Trophoblast cell (in vitro differentiated cells and primary cell): ENCODE measurements around the gene LPCAT1.

ENCODE experiments used
- DNase-seq, 2 donors: peaks; one replicate each; pipeline ENCODE4 v3.0.0-alpha.2; 2016
- H2AFZ ChIP-seq: 2 replicates; pipeline ENCODE4 v1.6.1; 2013; ENCODE audit warnings: low read length, moderate library complexity, mild to moderate bottlenecking; ENCODE audit not compliant: insufficient read depth, poor library complexity
- H2AK5ac ChIP-seq: 2 replicates; pipeline ENCODE4 v1.6.1; 2013; ENCODE audit warnings: mild to moderate bottlenecking, low read length
- H2BK120ac ChIP-seq: 2 replicates; pipeline ENCODE4 v1.6.1; 2013; ENCODE audit warnings: low read length, mild to moderate bottlenecking, moderate library complexity; ENCODE audit not compliant: insufficient read depth, poor library complexity
- H2BK12ac ChIP-seq: 2 replicates; pipeline ENCODE4 v1.6.1; 2013; ENCODE audit warnings: mild to moderate bottlenecking, low read length, moderate library complexity
- H2BK5ac ChIP-seq: 2 replicates; pipeline ENCODE4 v1.6.1; 2013; ENCODE audit warnings: low read length, low read depth, moderate library complexity, mild to moderate bottlenecking; ENCODE audit not compliant: poor library complexity
- H3K14ac ChIP-seq: 2 replicates; pipeline ENCODE4 v1.6.1; 2013; ENCODE audit warnings: mild to moderate bottlenecking, low read length
- H3K18ac ChIP-seq: 2 replicates; pipeline ENCODE4 v1.6.1; 2013; ENCODE audit warnings: mild to moderate bottlenecking, low read length
- H3K23ac ChIP-seq: 2 replicates; pipeline ENCODE4 v1.6.1; 2013; ENCODE audit warnings: low read length
- H3K27ac ChIP-seq: 2 replicates; pipeline ENCODE4 v1.5.1; 2013; ENCODE audit warnings: low read depth, mild to moderate bottlenecking, inconsistent platforms, low read length, moderate library complexity
- H3K27me3 ChIP-seq: 2 replicates; pipeline ENCODE4 v1.6.1; 2013; ENCODE audit warnings: inconsistent platforms, mild to moderate bottlenecking, low read length, moderate library complexity; ENCODE audit not compliant: insufficient read depth
- H3K36me3 ChIP-seq, 2 experiments: 1 replicate in 1 of 2; 2 replicates in 1 of 2; pipeline ENCODE4 v1.6.1; 2013; ENCODE audit warnings: low read length in 2 of 2, mild to moderate bottlenecking in 2 of 2, moderate library complexity in 1 of 2; ENCODE audit not compliant: insufficient read depth in 2 of 2, control insufficient read depth in 1 of 2
- H3K4ac ChIP-seq: 2 replicates; pipeline ENCODE4 v1.6.1; 2013; ENCODE audit warnings: low read depth, mild to moderate bottlenecking, low read length, moderate library complexity
- H3K4me1 ChIP-seq, 2 experiments: 1 replicate in 1 of 2; 2 replicates in 1 of 2; pipeline ENCODE4 v1.6.1; 2013; ENCODE audit warnings: low read length in 2 of 2, mild to moderate bottlenecking in 2 of 2, moderate library complexity in 1 of 2; ENCODE audit not compliant: insufficient read depth in 2 of 2, control insufficient read depth in 1 of 2
- H3K4me2 ChIP-seq: 2 replicates; pipeline ENCODE4 v1.6.1; 2013; ENCODE audit warnings: inconsistent platforms, mild to moderate bottlenecking, low read length, moderate library complexity
- H3K4me3 ChIP-seq: 2 replicates; pipeline ENCODE4 v1.5.1; 2013; ENCODE audit warnings: mild to moderate bottlenecking, low read depth, low read length, inconsistent platforms
- H3K79me1 ChIP-seq: one replicate; pipeline ENCODE4 v1.6.1; 2013; ENCODE audit warnings: low read length
- H3K79me2 ChIP-seq: 2 replicates; pipeline ENCODE4 v1.6.1; 2013; ENCODE audit warnings: low read length, mild to moderate bottlenecking; ENCODE audit not compliant: control insufficient read depth, insufficient read depth, poor library complexity
- H3K9ac ChIP-seq: 2 replicates; pipeline ENCODE4 v1.6.1; 2013; ENCODE audit warnings: mild to moderate bottlenecking, low read length
- H3K9me3 ChIP-seq: 2 replicates; pipeline ENCODE4 v1.6.1; 2013; ENCODE audit warnings: low read depth, mild to moderate bottlenecking, control low read depth, inconsistent platforms, low read length; ENCODE audit not compliant: insufficient read depth
- H4K12ac ChIP-seq: 2 replicates; pipeline ENCODE4 v1.6.1; 2013; ENCODE audit warnings: low read depth, mild to moderate bottlenecking, low read length, moderate library complexity
- H4K8ac ChIP-seq: 2 replicates; pipeline ENCODE4 v1.6.1; 2013; ENCODE audit warnings: low read depth, mild to moderate bottlenecking, low read length, moderate library complexity
- H4K91ac ChIP-seq: one replicate; pipeline ENCODE4 v1.6.1; 2013; ENCODE audit warnings: low read depth, mild to moderate bottlenecking, low read length, moderate library complexity
- WGBS: extraction: QIAGEN DNeasy Blood & Tissue Kit; methylation state at CpG from one replicate; pipeline ENCODE4 v1.1.7; 2013; ENCODE audit warnings: missing lambda C conversion rate; ENCODE audit not compliant: insufficient read length, insufficient coverage; ENCODE audit errors: extremely low coverage; 5-methylcytosine and 5-hydroxymethylcytosine counted together

The LPCAT1 gene

GRCh38 chr5:1468629-1469527 lies 54.9 kb downstream of the LPCAT1 start:
- no peak overlapping the region for H2AK5ac ChIP-seq
- H3K79me2 ChIP-seq, result no peaks in the 10 kb centered on the region
- no peak overlapping the region for H2BK5ac ChIP-seq
- no peaks in the 10 kb centered on the region for H3K79me1 ChIP-seq
- no peak overlapping the region for H3K9ac ChIP-seq
- no peak overlapping the region for H3K4me2 ChIP-seq
- H4K8ac ChIP-seq, result no peak overlapping the region
- no peak overlapping the region for H2AFZ ChIP-seq
- H2BK120ac ChIP-seq, result no peak overlapping the region
- H3K14ac ChIP-seq, result no peak overlapping the region
- no peak overlapping the region for H3K27ac ChIP-seq
- H3K9me3 ChIP-seq, result peaks cover 18% of the 10 kb centered on the region
- H3K4me3 ChIP-seq, result no peak overlapping the region
- no peak for DNase-seq
- H3K23ac ChIP-seq, result no peak overlapping the region
- H3K27me3 ChIP-seq, result no peaks in the 10 kb centered on the region
- no peaks in the 10 kb centered on the region for H3K4me1 ChIP-seq
- no peak overlapping the region for H4K12ac ChIP-seq
- peaks cover 95 to 96% of the 10 kb centered on the region in 2 experiments for H3K36me3 ChIP-seq
- no peak overlapping the region for H4K91ac ChIP-seq
- H3K18ac ChIP-seq, result no peak overlapping the region
- H2BK12ac ChIP-seq, result no peak overlapping the region
- H3K4ac ChIP-seq, result no peak overlapping the region
- no CpG with 5 or more reads among the region's 28 CpGs for WGBS

- Histone ChIP-seq H3K27me3 (no peaks in the 10 kb centered on the region), H3K14ac (no peak overlapping the region), H2AK5ac (no peak overlapping the region), H2AFZ (no peak overlapping the region), H3K18ac (no peak overlapping the region), H4K91ac (no peak overlapping the region), H3K36me3 (peaks cover 96% of the 10 kb centered on the region in 2 experiments), H4K12ac (no peak overlapping the region), H3K9me3 (peaks cover 18% of the 10 kb centered on the region), H3K4ac (no peak overlapping the region), H4K8ac (no peak overlapping the region), H3K4me2 (no peak overlapping the region), H3K4me1 (no peaks in the 10 kb centered on the region), H3K79me1 (no peaks in the 10 kb centered on the region), H3K23ac (no peak overlapping the region), H3K79me2 (no peaks in the 10 kb centered on the region), H2BK12ac (no peak overlapping the region), H3K4me3 (no peak overlapping the region), H3K9ac (no peak overlapping the region), H3K27ac (no peak overlapping the region), H2BK5ac (no peak overlapping the region), H2BK120ac (no peak overlapping the region)
- no CpG with 5 or more reads among the region's 15 CpGs for WGBS
- no peak for DNase-seq
These were observed 55.5 kb downstream of the LPCAT1 start for GRCh38 chr5:1468247-1468612.

- Histone ChIP-seq H3K18ac (no peak overlapping the region), H4K8ac (no peak overlapping the region), H3K79me1 (no peaks in the 10 kb centered on the region), H3K9ac (no peak overlapping the region), H3K36me3 (peaks cover 95% of the 10 kb centered on the region in 2 experiments), H4K91ac (no peak overlapping the region), H3K14ac (no peak overlapping the region), H3K4ac (no peak overlapping the region), H2BK120ac (no peak overlapping the region), H2AFZ (no peak overlapping the region), H3K4me2 (no peak overlapping the region), H3K79me2 (no peaks in the 10 kb centered on the region), H2AK5ac (no peak overlapping the region), H3K4me3 (no peak overlapping the region), H4K12ac (no peak overlapping the region), H3K27me3 (no peaks in the 10 kb centered on the region), H2BK5ac (no peak overlapping the region), H3K9me3 (peaks cover 17% of the 10 kb centered on the region), H2BK12ac (no peak overlapping the region), H3K27ac (no peak overlapping the region), H3K4me1 (no peaks in the 10 kb centered on the region), H3K23ac (no peak overlapping the region)
- WGBS, result no CpG with 5 or more reads among the region's 51 CpGs
- no peak for DNase-seq
These were observed 56.2 kb downstream of the LPCAT1 start for GRCh38 chr5:1467341-1468246.

GRCh38 chr5:1466631-1467265 lies 57.0 kb downstream of the LPCAT1 start:
- Histone ChIP-seq H3K14ac (no peak overlapping the region), H3K27me3 (no peaks in the 10 kb centered on the region), H2BK12ac (no peak overlapping the region), H3K9me3 (peaks cover 16% of the 10 kb centered on the region), H3K27ac (no peak overlapping the region), H2BK5ac (no peak overlapping the region), H3K36me3 (peaks cover 93% of the 10 kb centered on the region in 2 experiments), H3K4ac (no peak overlapping the region), H2AK5ac (no peak overlapping the region), H4K12ac (no peak overlapping the region), H2AFZ (no peak overlapping the region), H3K18ac (no peak overlapping the region), H3K9ac (no peak overlapping the region), H3K4me1 (no peaks in the 10 kb centered on the region), H2BK120ac (no peak overlapping the region), H3K4me2 (no peak overlapping the region), H4K91ac (no peak overlapping the region), H3K4me3 (no peak overlapping the region), H3K23ac (no peak overlapping the region), H3K79me2 (no peaks in the 10 kb centered on the region), H4K8ac (no peak overlapping the region), H3K79me1 (no peaks in the 10 kb centered on the region)
- DNase-seq, result no peak
- WGBS, result no CpG with 5 or more reads among the region's 37 CpGs
